Left hindlimb (tissue), 1 donor: Measurements from ENCODE around the gene CTNS.

ENCODE experiments used
- DNase-seq: peaks from one replicate; pipeline ENCODE4 v3.0.0-alpha.2; 2018

CTNS gene

DNA sequence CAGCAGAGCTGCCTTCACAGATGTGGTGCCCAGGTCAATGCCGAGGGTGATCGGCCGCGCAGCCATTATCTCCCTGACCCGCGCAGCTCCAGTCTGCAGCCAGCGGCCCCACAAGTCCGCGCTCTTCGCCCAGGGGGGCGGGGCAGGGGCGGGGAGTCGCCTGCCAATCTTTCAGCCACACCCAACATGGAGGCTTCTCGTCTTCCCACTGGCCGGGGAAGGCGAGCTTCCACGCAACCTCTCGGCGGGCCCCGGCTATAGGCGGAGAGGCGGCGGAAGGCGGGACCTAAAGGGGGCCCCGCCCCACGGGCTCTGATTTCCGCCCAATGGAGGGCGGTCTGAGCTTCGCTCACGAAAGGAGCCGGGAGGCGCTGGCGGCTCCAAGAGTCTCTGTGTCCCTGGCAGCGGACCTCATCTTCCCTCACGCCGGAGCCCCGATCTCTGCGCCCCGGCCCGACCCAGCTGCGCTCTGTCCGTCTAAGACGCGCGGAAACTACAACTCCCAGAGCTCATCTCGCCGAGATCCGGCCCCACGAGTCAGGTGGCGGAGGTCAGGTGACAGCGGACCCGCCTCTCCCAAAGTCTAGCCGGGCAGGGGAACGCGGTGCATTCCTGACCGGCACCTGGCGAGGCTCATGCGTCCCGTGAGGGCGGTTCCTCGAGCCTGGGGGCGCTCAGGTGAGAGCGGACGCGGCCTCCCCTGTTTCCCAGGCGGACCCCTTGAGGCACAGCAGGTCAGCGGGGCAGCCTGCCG, at the start of gene CTNS, which contains the start of gene SHPK:
CTNS (plus strand) TSS at position 607 of the 754 bp plus-strand sequence. CDS start 3,447 bp downstream, outside the sequence.
SHPK (minus strand) TSS at position 97 of the 754 bp plus-strand sequence; CDS start at position 66, 31 bp downstream.
- peak; percentile 98 for DNase-seq

DNA sequence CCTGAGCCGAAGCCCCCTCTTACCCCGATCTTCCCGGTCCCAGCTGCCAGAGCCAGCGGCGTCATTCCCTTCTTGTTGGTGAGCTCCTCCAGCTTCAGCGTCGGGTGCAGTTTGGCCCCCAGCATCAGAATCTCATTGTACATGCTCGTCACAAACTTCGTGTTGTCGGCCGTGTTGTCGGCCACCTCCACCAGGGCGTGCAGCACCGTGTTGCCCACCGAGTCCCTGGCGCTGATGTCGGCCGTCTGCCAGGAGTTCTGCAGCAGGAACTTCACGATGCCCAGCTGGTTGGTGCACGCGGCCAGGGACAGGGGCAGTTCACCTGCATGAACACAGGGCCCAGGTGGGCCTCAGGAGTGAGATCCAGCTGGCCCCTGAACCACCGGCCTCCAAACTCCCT, 46.8 kb upstream of the CTNS start:
- no peak for DNase-seq

GRCh38 chr17:3590231-3590630, 46.3 kb upstream of the CTNS start:
- peak; percentile 15 for DNase-seq

- DNase-seq, result peak; percentile 14
These were observed 45.8 kb upstream of the CTNS start for GRCh38 chr17:3590768-3591167.

- DNase-seq, result peak; percentile 21
These were observed 44.2 kb upstream of the CTNS start for GRCh38 chr17:3592216-3592860.

DNA sequence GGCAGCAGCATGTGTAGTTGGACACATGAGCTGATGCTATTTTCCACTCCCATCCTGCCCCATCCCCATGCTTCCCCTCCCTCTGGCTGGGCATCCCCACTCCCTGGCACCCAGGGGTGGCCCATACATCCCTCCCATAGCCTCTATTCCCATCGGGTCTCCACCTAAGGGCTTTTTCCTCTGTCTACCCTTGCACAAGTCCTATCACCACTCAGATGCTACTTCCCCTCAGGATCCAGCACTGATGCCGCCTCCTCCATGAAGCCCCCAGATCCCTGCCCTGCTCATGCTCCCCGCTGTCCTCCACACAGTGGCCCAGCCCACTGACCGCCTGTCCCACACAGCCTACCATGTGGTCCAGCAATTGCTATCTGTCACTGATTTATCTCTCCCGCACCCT, 43.2 kb upstream of the CTNS start:
- DNase-seq, result peak; percentile 17

GRCh38 chr17:3594051-3594800, 42.3 kb upstream of the CTNS start:
- DNase-seq, result peak; percentile 40

- no peak for DNase-seq
These were observed 41.6 kb upstream of the CTNS start for GRCh38 chr17:3594976-3595375.

DNA sequence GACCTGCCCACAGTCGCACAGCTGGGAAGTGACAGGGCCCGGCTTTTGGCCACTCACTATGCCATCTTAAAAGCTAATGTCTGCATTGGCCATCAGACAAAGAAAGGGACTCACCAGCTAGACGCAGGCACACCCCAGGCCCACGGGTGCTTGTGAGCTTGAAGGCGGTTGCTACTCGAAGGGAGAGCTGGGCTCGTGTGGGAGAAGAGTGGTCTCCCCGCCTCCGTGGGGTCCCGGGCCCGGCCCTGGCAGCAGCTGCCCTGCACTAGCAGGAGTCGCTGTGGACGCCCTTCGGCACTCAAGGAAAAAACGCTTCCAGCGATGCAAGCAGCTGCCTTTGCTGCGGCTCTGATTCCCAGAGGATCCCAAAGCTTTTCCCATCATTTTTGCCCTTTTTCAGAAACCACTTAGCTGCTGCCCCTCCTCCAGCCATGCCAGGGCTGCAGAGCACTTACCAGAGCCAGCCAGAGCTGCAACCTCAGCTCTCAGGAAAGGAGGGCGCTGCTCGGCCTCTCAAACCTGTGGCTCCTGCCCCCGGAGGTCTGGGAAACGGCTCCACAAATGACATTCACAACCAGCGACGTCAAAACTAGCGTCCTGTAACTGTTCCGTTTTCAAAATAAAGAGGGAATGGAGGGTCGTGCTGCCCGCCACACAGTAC, 39.6 kb upstream of the CTNS start:
- peak; percentile 34 for DNase-seq

DNA sequence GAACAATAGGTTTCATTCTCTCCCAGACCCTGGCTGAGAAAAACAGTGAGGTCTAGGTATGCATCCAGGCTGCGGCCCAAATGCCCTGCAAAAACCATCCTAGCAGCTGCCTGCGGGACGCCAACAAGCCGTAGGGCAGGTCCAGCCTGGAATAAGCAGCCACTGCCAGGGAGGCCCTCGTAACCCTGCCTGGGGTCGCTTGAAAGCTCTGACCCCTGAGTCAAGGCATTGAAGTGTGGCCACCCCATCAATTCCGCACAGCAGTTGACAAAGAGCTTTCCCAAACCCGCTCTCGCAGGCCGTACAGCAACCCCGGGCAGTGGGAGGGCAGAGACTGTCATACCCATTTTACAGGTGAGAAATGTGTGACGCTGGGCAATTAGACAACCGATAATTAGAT, 38.5 kb upstream of the CTNS start:
- DNase-seq, result peak; percentile 5

GRCh38 chr17:3600529-3601205, 35.9 kb upstream of the CTNS start:
- DNase-seq, result peak; percentile 21

GRCh38 chr17:3602499-3602898, 34.1 kb upstream of the CTNS start:
- peak; percentile 11 for DNase-seq

DNA sequence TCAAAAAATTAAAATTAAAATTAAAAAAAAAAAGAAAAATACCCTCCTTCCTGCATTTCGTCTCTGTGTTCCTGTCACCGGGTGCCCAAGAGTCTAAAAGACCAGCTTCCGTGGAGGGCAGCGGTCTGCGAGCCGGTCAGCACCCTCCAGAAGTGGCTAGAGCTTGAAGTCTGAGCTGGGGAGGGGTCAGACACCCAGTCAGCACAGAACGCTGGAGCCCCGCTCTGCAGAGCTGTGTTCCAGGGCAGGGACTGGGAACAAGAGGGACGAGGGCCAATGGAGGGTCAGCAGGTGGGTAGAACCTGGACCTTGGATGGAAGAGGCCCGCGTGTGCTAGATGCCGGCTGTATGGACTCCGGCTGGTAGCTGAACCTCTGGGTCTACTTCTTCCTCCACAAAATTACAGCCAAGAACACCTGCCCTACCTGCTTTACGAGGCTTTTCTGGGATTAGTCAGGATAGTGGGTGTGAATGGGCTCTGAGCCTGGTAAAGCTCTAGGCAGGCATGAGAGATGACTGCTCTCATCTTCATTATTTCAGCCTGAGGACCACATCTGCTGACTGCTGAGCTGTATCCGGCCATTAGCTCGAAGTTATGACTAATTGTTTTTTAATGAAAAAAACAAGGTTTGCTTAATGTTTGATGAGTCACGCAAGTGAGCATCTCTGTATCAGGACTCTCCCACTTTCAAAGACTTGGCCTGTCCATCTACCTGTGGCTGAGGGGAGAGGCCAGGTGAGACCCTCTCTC, 33.3 kb upstream of the CTNS start:
- peak; percentile 20 for DNase-seq

- DNase-seq, result peak; percentile 24
These were observed 32.7 kb upstream of the CTNS start for GRCh38 chr17:3603870-3604259.

GRCh38 chr17:3609689-3610088, 26.9 kb upstream of the CTNS start:
- peak; percentile 6 for DNase-seq

- peak; percentile 17 for DNase-seq
These were observed 26.0 kb upstream of the CTNS start for GRCh38 chr17:3610523-3610922.

DNA sequence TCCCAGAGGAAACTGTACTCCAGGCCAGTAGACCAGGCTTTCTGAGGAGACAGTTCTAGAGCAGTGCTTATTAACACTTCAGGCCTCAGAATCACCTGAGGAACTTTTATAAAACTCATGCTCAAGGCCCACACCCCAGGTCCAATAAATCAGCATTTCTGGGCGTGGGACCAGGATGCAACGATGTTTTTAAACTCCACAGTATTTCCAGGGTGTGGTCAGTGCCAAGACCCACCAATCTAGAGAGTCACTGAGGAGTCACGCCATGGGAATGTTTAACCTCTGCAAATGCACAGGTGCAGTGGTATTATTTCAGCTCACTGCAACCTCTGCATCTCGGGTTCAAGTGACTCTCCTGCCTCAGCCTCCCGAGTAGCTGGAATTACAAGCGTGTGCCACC, 23.4 kb upstream of the CTNS start:
- peak; percentile 14 for DNase-seq

GRCh38 chr17:3615160-3615870, 21.2 kb upstream of the CTNS start:
- DNase-seq, result peak; percentile 18

GRCh38 chr17:3621146-3621720, 15.3 kb upstream of the CTNS start:
- DNase-seq, result peak; percentile 7

GRCh38 chr17:3622977-3623594, 13.5 kb upstream of the CTNS start:
- peak; percentile 27 for DNase-seq
